GM23338 (cell line): ENCODE data around the gene MYPOP. TPM values are rescaled to one million over a fixed set of nuclear protein-coding genes. Genes with fewer than 3 reads are reported as not detected.

Experiments
- ATAC-seq: fragments of 200-7000 bp; cut with Tn5 transposase; 3 replicates; pipeline ENCODE4 v1.9.1; 2020
- DNase-seq: peaks from one replicate; pipeline ENCODE4 v3.0.0-alpha.2; 2015; ENCODE audit warnings: low spot score
- H2AFZ ChIP-seq: fragments of 200-600 bp; sonication (generic); 2 replicates; pipeline ENCODE4 v1.8.0; 2016; ENCODE audit warnings: antibody characterized with exemption, mild to moderate bottlenecking, moderate library complexity
- H3F3A ChIP-seq: fragments of 200-600 bp; sonication (generic); replicated peaks from 2 replicates; pipeline ENCODE4 v1.8.0; 2017; ENCODE audit warnings: antibody characterized with exemption, mixed run types, low read depth
- H3K27ac ChIP-seq: fragments of 200-600 bp; sonication (generic); 2 replicates; pipeline ENCODE4 v1.6.1; 2016; ENCODE audit warnings: low read depth
- H3K27me3 ChIP-seq: fragments of 200-600 bp; sonication (generic); 2 replicates; pipeline ENCODE4 v1.8.0; 2016; ENCODE audit warnings: mild to moderate bottlenecking, mixed run types, moderate library complexity; ENCODE audit not compliant: insufficient read depth
- H3K36me3 ChIP-seq: fragments of 200-600 bp; sonication (generic); 2 replicates; pipeline ENCODE4 v1.8.0; 2016; ENCODE audit warnings: mild to moderate bottlenecking; ENCODE audit not compliant: insufficient read depth
- H3K4me1 ChIP-seq: fragments of 200-600 bp; sonication (generic); 2 replicates; pipeline ENCODE4 v1.8.0; 2016; ENCODE audit warnings: mild to moderate bottlenecking, moderate library complexity; ENCODE audit not compliant: insufficient read depth
- H3K4me2 ChIP-seq: fragments of 200-600 bp; sonication (generic); 2 replicates; pipeline ENCODE4 v1.7.1; 2017; ENCODE audit warnings: mixed run types
- H3K4me3 ChIP-seq: fragments of 200-600 bp; sonication (generic); 2 replicates; pipeline ENCODE4 v1.6.1; 2016; ENCODE audit warnings: mixed run types
- H3K79me2 ChIP-seq: fragments of 200-600 bp; sonication (generic); replicated peaks from 2 replicates; pipeline ENCODE4 v1.8.0; 2017; ENCODE audit warnings: mild to moderate bottlenecking; ENCODE audit not compliant: insufficient read depth
- H3K9me2 ChIP-seq: fragments of 200-600 bp; sonication (generic); 2 replicates; pipeline ENCODE4 v1.8.0; 2017; ENCODE audit not compliant: insufficient read depth
- H4K20me1 ChIP-seq: fragments of 200-600 bp; sonication (generic); replicated peaks from 2 replicates; pipeline ENCODE4 v1.8.0; 2017; ENCODE audit warnings: mild to moderate bottlenecking; ENCODE audit not compliant: insufficient read depth
- H3K27ac Mint-ChIP-seq: 2 replicates; pipeline ENCODE4 v1.8.0; 2020; ENCODE audit warnings: inconsistent platforms, mild to moderate bottlenecking, moderate library complexity, mixed read lengths
- H3K27me3 Mint-ChIP-seq: 3 replicates; pipeline ENCODE4 v1.8.0; 2022; ENCODE audit warnings: low read depth, mild to moderate bottlenecking, moderate library complexity, mixed read lengths, inconsistent platforms; ENCODE audit not compliant: insufficient read depth, poor library complexity
- H3K36me3 Mint-ChIP-seq: 3 replicates; pipeline ENCODE4 v1.8.0; 2021; ENCODE audit warnings: low read depth, mild to moderate bottlenecking, inconsistent platforms, moderate library complexity, mixed read lengths
- H3K4me1 Mint-ChIP-seq: 3 replicates; pipeline ENCODE4 v1.8.0; 2020; ENCODE audit warnings: mild to moderate bottlenecking, inconsistent platforms, mixed read lengths
- H3K4me3 Mint-ChIP-seq: 3 replicates; pipeline ENCODE4 v1.8.0; 2021; ENCODE audit warnings: moderate library complexity, mild to moderate bottlenecking, inconsistent platforms, mixed read lengths
- H3K9me3 Mint-ChIP-seq: 3 replicates; pipeline ENCODE4 v1.8.0; 2020; ENCODE audit warnings: moderate library complexity, mild to moderate bottlenecking, inconsistent platforms, mixed read lengths
- CREB1 ChIP-seq: fragments of 250-450 bp; sonication (Bioruptor Pico); IDR thresholded peaks from 2 replicates; pipeline ENCODE4 v1.5.0; 2020; ENCODE audit warnings: low read depth, mild to moderate bottlenecking, moderate library complexity
- EZH2 ChIP-seq: fragments of 200-600 bp; sonication (generic); IDR thresholded peaks from one replicate; pipeline ENCODE4 v1.8.0; 2017; ENCODE audit warnings: antibody characterized with exemption, mild to moderate bottlenecking, low read depth; ENCODE audit not compliant: unreplicated experiment
- EZH2phosphoT487 ChIP-seq: fragments of 200-600 bp; sonication (generic); IDR thresholded peaks from one replicate; pipeline ENCODE4 v1.8.1; 2018; ENCODE audit warnings: antibody characterized with exemption; ENCODE audit not compliant: unreplicated experiment
- JUNB ChIP-seq: IDR thresholded peaks from one replicate; pipeline ENCODE4 v1.6.1; 2016; ENCODE audit warnings: antibody characterized with exemption; ENCODE audit not compliant: unreplicated experiment
- NANOG ChIP-seq: IDR thresholded peaks from 2 replicates; pipeline ENCODE4 v1.6.1; 2016; ENCODE audit warnings: antibody characterized with exemption, borderline replicate concordance
- POLR2AphosphoS5 ChIP-seq: IDR thresholded peaks from 2 replicates; pipeline ENCODE4 v1.6.1; 2016; ENCODE audit warnings: antibody characterized with exemption, low read depth
- REST ChIP-seq: IDR thresholded peaks from one replicate; pipeline ENCODE4 v1.6.1; 2018; ENCODE audit warnings: antibody characterized with exemption; ENCODE audit not compliant: unreplicated experiment
- STAT1 ChIP-seq: IDR thresholded peaks from one replicate; pipeline ENCODE4 v1.6.1; 2016; ENCODE audit warnings: antibody characterized with exemption; ENCODE audit not compliant: unreplicated experiment
- ZNF114 ChIP-seq: fragments of 250-450 bp; sonication (Bioruptor Pico); IDR thresholded peaks from 2 replicates; pipeline ENCODE4 v1.5.0; 2020; ENCODE audit warnings: mild to moderate bottlenecking, moderate library complexity
- ZNF331 ChIP-seq: fragments of 250-450 bp; sonication (Bioruptor Pico); IDR thresholded peaks from 2 replicates; pipeline ENCODE4 v1.5.0; 2020; ENCODE audit warnings: low read depth, mild to moderate bottlenecking, moderate library complexity
- polyA plus RNA-seq: library from polyadenylated mRNA; unstranded; fragments of >200 nt; fragmentation: Nextera tagmentation; extraction: Ambion mirVana; gene quantifications from 2 replicates; pipeline ENCODE4 v1.2.1, GENCODE V29; 2016
- total RNA-seq: library from RNA; depleted of rRNA; stranded (reverse); fragments of >200 nt; shearing (Covaris generic); gene quantifications from 2 replicates; pipeline ENCODE4 v1.2.3, GENCODE V29; 2014
- TF ChIP-seq, protein P1 (sequence below), 2 experiments: fragments of 200-600 bp in 1 of 2; sonication (generic) in 1 of 2; conservative IDR thresholded peaks; 2 replicates each; pipeline versions ENCODE4 v1.5.1 to v1.6.1; 2016 to 2017; ENCODE audit warnings: antibody characterized with exemption in 2 of 2, low read depth in 2 of 2, mild to moderate bottlenecking in 2 of 2, moderate library complexity in 1 of 2
- TF ChIP-seq, protein P2 (sequence below): fragments of 250-450 bp; sonication (Bioruptor Pico); IDR thresholded peaks from 2 replicates; pipeline ENCODE4 v1.5.0; 2020; ENCODE audit warnings: mild to moderate bottlenecking, moderate library complexity
- TF ChIP-seq, protein P3 (sequence below): IDR thresholded peaks from 2 replicates; pipeline ENCODE4 v1.6.1; 2016; ENCODE audit warnings: antibody characterized with exemption

Gene MYPOP
- total and polyA plus RNA-seq, 2 experiments from 2014 or later: 3.0 to 6.9 TPM

GRCh38 chr19:45864629-45865082 is 37.8 kb downstream of the MYPOP start:
- Mint-ChIP-seq H3K36me3 (peaks cover 14% of the 10 kb centered on the region), H3K27ac (peak overlapping the region; percentile 92), H3K9me3 (no peaks in the 10 kb centered on the region), H3K4me1 (peaks cover 36% of the 10 kb centered on the region), H3K27me3 (peaks cover 30% of the 10 kb centered on the region), H3K4me3 (peak overlapping the region; percentile 95)
- DNase-seq (no peak), ATAC-seq (no peak)
- Histone ChIP-seq H2AFZ (peak overlapping the region; percentile 80), H3K9me2 (no peaks in the 10 kb centered on the region), H3K4me1 (peaks cover 29% of the 10 kb centered on the region), H3K4me3 (peak overlapping the region; percentile 63), H3K4me2 (peak overlapping the region; percentile 96), H4K20me1 (peaks cover 13% of the 10 kb centered on the region; the same call in 1 of the 2 replicates), H3K27me3 (no peaks in the 10 kb centered on the region), H3K36me3 (0 out of 2 replicates have a peak, but pooled peaks cover under 1% of the 10 kb centered on the region), H3F3A (0 out of 2 replicates have a peak, but pooled peaks cover 3% of the 10 kb centered on the region), H3K27ac (0 out of 2 replicates have a peak overlapping the region, but pooled peaks have one; percentile 80), H3K79me2 (peaks cover 74% of the 10 kb centered on the region)
- TF ChIP-seq EZH2: no peak
- TF ChIP-seq EZH2phosphoT487: no peak
- TF ChIP-seq POLR2AphosphoS5: no peak
- TF ChIP-seq, protein P1, sequence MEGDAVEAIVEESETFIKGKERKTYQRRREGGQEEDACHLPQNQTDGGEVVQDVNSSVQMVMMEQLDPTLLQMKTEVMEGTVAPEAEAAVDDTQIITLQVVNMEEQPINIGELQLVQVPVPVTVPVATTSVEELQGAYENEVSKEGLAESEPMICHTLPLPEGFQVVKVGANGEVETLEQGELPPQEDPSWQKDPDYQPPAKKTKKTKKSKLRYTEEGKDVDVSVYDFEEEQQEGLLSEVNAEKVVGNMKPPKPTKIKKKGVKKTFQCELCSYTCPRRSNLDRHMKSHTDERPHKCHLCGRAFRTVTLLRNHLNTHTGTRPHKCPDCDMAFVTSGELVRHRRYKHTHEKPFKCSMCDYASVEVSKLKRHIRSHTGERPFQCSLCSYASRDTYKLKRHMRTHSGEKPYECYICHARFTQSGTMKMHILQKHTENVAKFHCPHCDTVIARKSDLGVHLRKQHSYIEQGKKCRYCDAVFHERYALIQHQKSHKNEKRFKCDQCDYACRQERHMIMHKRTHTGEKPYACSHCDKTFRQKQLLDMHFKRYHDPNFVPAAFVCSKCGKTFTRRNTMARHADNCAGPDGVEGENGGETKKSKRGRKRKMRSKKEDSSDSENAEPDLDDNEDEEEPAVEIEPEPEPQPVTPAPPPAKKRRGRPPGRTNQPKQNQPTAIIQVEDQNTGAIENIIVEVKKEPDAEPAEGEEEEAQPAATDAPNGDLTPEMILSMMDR (conservative IDR thresholded peaks at IDR 0.05; ENCODE audit: low read depth in 2 of 2): no peak
- TF ChIP-seq ZNF114 (CRISPR knock-in tag): no peak
- TF ChIP-seq, protein P2, sequence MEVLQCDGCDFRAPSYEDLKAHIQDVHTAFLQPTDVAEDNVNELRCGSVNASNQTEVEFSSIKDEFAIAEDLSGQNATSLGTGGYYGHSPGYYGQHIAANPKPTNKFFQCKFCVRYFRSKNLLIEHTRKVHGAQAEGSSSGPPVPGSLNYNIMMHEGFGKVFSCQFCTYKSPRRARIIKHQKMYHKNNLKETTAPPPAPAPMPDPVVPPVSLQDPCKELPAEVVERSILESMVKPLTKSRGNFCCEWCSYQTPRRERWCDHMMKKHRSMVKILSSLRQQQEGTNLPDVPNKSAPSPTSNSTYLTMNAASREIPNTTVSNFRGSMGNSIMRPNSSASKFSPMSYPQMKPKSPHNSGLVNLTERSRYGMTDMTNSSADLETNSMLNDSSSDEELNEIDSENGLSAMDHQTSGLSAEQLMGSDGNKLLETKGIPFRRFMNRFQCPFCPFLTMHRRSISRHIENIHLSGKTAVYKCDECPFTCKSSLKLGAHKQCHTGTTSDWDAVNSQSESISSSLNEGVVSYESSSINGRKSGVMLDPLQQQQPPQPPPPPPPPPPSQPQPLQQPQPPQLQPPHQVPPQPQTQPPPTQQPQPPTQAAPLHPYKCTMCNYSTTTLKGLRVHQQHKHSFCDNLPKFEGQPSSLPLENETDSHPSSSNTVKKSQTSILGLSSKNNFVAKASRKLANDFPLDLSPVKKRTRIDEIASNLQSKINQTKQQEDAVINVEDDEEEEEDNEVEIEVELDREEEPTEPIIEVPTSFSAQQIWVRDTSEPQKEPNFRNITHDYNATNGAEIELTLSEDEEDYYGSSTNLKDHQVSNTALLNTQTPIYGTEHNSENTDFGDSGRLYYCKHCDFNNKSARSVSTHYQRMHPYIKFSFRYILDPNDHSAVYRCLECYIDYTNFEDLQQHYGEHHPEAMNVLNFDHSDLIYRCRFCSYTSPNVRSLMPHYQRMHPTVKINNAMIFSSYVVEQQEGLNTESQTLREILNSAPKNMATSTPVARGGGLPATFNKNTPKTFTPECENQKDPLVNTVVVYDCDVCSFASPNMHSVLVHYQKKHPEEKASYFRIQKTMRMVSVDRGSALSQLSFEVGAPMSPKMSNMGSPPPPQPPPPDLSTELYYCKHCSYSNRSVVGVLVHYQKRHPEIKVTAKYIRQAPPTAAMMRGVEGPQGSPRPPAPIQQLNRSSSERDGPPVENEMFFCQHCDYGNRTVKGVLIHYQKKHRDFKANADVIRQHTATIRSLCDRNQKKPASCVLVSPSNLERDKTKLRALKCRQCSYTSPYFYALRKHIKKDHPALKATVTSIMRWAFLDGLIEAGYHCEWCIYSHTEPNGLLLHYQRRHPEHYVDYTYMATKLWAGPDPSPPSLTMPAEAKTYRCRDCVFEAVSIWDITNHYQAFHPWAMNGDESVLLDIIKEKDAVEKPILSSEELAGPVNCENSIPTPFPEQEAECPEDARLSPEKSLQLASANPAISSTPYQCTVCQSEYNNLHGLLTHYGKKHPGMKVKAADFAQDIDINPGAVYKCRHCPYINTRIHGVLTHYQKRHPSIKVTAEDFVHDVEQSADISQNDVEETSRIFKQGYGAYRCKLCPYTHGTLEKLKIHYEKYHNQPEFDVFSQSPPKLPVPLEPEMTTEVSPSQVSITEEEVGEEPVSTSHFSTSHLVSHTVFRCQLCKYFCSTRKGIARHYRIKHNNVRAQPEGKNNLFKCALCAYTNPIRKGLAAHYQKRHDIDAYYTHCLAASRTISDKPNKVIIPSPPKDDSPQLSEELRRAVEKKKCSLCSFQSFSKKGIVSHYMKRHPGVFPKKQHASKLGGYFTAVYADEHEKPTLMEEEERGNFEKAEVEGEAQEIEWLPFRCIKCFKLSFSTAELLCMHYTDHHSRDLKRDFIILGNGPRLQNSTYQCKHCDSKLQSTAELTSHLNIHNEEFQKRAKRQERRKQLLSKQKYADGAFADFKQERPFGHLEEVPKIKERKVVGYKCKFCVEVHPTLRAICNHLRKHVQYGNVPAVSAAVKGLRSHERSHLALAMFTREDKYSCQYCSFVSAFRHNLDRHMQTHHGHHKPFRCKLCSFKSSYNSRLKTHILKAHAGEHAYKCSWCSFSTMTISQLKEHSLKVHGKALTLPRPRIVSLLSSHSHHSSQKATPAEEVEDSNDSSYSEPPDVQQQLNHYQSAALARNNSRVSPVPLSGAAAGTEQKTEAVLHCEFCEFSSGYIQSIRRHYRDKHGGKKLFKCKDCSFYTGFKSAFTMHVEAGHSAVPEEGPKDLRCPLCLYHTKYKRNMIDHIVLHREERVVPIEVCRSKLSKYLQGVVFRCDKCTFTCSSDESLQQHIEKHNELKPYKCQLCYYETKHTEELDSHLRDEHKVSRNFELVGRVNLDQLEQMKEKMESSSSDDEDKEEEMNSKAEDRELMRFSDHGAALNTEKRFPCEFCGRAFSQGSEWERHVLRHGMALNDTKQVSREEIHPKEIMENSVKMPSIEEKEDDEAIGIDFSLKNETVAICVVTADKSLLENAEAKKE: no peak
- TF ChIP-seq, protein P3, sequence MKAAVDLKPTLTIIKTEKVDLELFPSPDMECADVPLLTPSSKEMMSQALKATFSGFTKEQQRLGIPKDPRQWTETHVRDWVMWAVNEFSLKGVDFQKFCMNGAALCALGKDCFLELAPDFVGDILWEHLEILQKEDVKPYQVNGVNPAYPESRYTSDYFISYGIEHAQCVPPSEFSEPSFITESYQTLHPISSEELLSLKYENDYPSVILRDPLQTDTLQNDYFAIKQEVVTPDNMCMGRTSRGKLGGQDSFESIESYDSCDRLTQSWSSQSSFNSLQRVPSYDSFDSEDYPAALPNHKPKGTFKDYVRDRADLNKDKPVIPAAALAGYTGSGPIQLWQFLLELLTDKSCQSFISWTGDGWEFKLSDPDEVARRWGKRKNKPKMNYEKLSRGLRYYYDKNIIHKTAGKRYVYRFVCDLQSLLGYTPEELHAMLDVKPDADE: no peak
- TF ChIP-seq REST: no peak
- TF ChIP-seq JUNB: no peak
- TF ChIP-seq CREB1: no peak
- TF ChIP-seq ZNF331: no peak
- TF ChIP-seq NANOG: no peak
- TF ChIP-seq STAT1: no peak
